GM12891 (cell line): ENCODE data around the gene TUT4.

Experiments used
- DNase-seq: peaks from one replicate; pipeline ENCODE4 v3.0.0; 2011; ENCODE audit warnings: low spot score; ENCODE audit not compliant: insufficient read length
- FAIRE-seq: peaks from 2 replicates; lab custom pipeline; 2011; peaks lifted over from hg19 to GRCh38; lab: Jason Lieb, UNC
- PAX5 ChIP-seq: IDR thresholded peaks from 2 replicates; pipeline ENCODE4 v1.6.1; 2011; ENCODE audit warnings: low read length, moderate library complexity, mild to moderate bottlenecking; ENCODE audit not compliant: insufficient read depth, severe bottlenecking
- POLR2A ChIP-seq: IDR thresholded peaks from 2 replicates; pipeline ENCODE4 v1.6.1; 2011; ENCODE audit warnings: low read depth, low read length, control low read depth
- POLR2AphosphoS5 ChIP-seq: IDR thresholded peaks from 2 replicates; pipeline ENCODE4 v1.6.1; 2011; ENCODE audit warnings: low read depth, low read length, control low read depth
- POU2F2 ChIP-seq: IDR thresholded peaks from 2 replicates; pipeline ENCODE4 v1.6.1; 2011; ENCODE audit warnings: low read depth, mild to moderate bottlenecking, control low read depth, low read length, moderate library complexity
- SPI1 ChIP-seq: IDR thresholded peaks from 2 replicates; pipeline ENCODE4 v1.6.1; 2011; ENCODE audit warnings: low read depth, low read length, control low read depth
- TAF1 ChIP-seq: IDR thresholded peaks from 2 replicates; pipeline ENCODE4 v1.6.1; 2011; ENCODE audit warnings: low read depth, low read length, control low read depth

TUT4 gene

GRCh38 chr1:52534928-52535764, 17.7 kb downstream of the TUT4 start:
- TF ChIP-seq POU2F2 (no peak), POLR2A (no peak), POLR2AphosphoS5 (no peak), SPI1 (no peak), TAF1 (no peak), PAX5 (no peak)
- FAIRE-seq = no peak
- no peak for DNase-seq

- FAIRE-seq = no peak
- TF ChIP-seq TAF1 = no peak
- TF ChIP-seq PAX5 = no peak
- TF ChIP-seq POU2F2 = no peak
- TF ChIP-seq POLR2A = no peak
- TF ChIP-seq SPI1 = no peak
- TF ChIP-seq POLR2AphosphoS5 = no peak
These were observed 19.2 kb downstream of the TUT4 start for GRCh38 chr1:52533713-52534112.

GRCh38 chr1:52532731-52533327, 20.1 kb downstream of the TUT4 start:
- DNase-seq = no peak
- FAIRE-seq = peak; percentile 80

More at GRCh38 chr1:52533713-52534112, 19.2 kb downstream of the TUT4 start:
- DNase-seq = no peak

GRCh38 chr1:52532247-52532646, 20.6 kb downstream of the TUT4 start:
- FAIRE-seq = peak; percentile 66
- no peak for DNase-seq
- TF ChIP-seq TAF1 = no peak
- TF ChIP-seq POLR2AphosphoS5 = no peak
- peak; percentile 43 for TF ChIP-seq PAX5
- TF ChIP-seq POLR2A = no peak

More at GRCh38 chr1:52532731-52533327, 20.1 kb downstream of the TUT4 start:
- TF ChIP-seq POU2F2 (no peak), SPI1 (peak; percentile 90)

- DNase-seq (no peak), FAIRE-seq (no peak)
- TF ChIP-seq TAF1 = no peak
- TF ChIP-seq SPI1 = no peak
- no peak for TF ChIP-seq POLR2AphosphoS5
- no peak for TF ChIP-seq POLR2A
- TF ChIP-seq PAX5 = no peak
- no peak for TF ChIP-seq POU2F2
These were observed 21.5 kb downstream of the TUT4 start for GRCh38 chr1:52531249-52531872.

- TF ChIP-seq TAF1 (no peak), SPI1 (no peak), PAX5 (no peak), POLR2AphosphoS5 (no peak), POU2F2 (no peak), POLR2A (no peak)
- no peak for DNase-seq
- FAIRE-seq = peak; percentile 48
These were observed 22.2 kb downstream of the TUT4 start for GRCh38 chr1:52530563-52531144.

- FAIRE-seq (peak; percentile 45), DNase-seq (no peak)
- TF ChIP-seq PAX5 (no peak), POLR2A (no peak), POLR2AphosphoS5 (no peak), TAF1 (no peak), POU2F2 (no peak), SPI1 (no peak)
These were observed 29.5 kb downstream of the TUT4 start for GRCh38 chr1:52523376-52523775.

- FAIRE-seq (peak; percentile 73), DNase-seq (no peak)
- TF ChIP-seq POU2F2 = no peak
- no peak for TF ChIP-seq SPI1
- no peak for TF ChIP-seq POLR2AphosphoS5
- no peak for TF ChIP-seq POLR2A
- TF ChIP-seq PAX5 = no peak
- TF ChIP-seq TAF1 = no peak
These were observed 32.7 kb downstream of the TUT4 start for GRCh38 chr1:52520148-52520547.

GRCh38 chr1:52518962-52519361, 33.9 kb downstream of the TUT4 start:
- TF ChIP-seq POU2F2 (no peak), POLR2AphosphoS5 (no peak), SPI1 (no peak), POLR2A (no peak)
- FAIRE-seq (no peak), DNase-seq (no peak)
